GM18505 (cell line): Measurements from ENCODE around the gene DPM1.

Source experiments
- ATAC-seq: cut with Tn5 transposase; IDR thresholded peaks from one replicate; pipeline ENCODE4 v1.9.1; 2021; ENCODE audit not compliant: unreplicated experiment
- POLR2A ChIP-seq: IDR thresholded peaks from 4 replicates; pipeline ENCODE4 v1.6.1; 2011; ENCODE audit warnings: borderline replicate concordance; ENCODE audit not compliant: insufficient read depth, insufficient read length; ENCODE audit errors: extremely low read depth

The DPM1 gene

GRCh38 chr20:50885781-50886180, 72.6 kb downstream of the DPM1 start:
- no peak for TF ChIP-seq POLR2A
- no peak for ATAC-seq

DNA sequence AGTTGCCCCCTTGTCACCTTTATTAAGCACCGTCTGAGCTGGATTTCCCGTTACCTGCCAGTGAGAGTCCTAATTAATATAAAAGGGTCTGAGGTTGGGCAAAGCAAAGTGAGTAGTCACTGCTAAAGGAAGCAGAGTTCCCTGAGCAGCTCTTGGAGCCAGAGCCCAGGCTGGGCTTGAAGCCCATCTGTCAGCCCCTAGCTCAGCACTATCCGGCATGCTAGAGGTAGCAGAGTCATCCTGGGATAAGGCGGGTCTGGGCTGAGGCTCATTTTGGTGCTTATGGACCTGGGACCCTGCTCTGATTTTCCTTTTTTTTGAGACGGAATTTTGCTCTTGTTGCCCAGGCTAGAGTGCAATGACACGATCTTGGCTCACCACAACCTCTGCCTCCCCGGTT, 73.3 kb downstream of the DPM1 start:
- no peak for ATAC-seq
- peak; percentile 15 for TF ChIP-seq POLR2A
